Measurements from ENCODE around the gene HOXA7. TPM values are rescaled to one million over a fixed set of nuclear protein-coding genes. Genes with fewer than 3 reads are reported as not detected.

HOXA7 gene
- total RNA-seq, 1 experiment from 2014 or later, result 0.56 TPM

GRCh38 chr7:27108390-27109127, 47.9 kb downstream of the HOXA7 start:
- Histone ChIP-seq H3K36me3 (ENCODE audit: insufficient read depth, low read length, poor library complexity, severe bottlenecking) (no peaks in the 10 kb centered on the region), H3K4me3 (ENCODE audit: low read depth, low read length, poor library complexity, severe bottlenecking) (no peak overlapping the region), H3K27ac (ENCODE audit: low read depth, low read length, poor library complexity, severe bottlenecking) (no peak overlapping the region), H3K9me3 (ENCODE audit: low read depth, low read length, poor library complexity, severe bottlenecking) (no peaks in the 10 kb centered on the region), H3K27me3 (replicated peaks; ENCODE audit: insufficient read depth, low read depth, low read length, poor library complexity) (peaks cover 100% of the 10 kb centered on the region), H3K4me1 (ENCODE audit: insufficient read depth, low read length, poor library complexity, severe bottlenecking) (no peaks in the 10 kb centered on the region)
- intact Hi-C loops (cut with micrococcal nuclease; ENCODE audit: unreplicated experiment), result no loop called here
- TF ChIP-seq CTCF (conservative IDR thresholded peaks at IDR 0.05; ENCODE audit: low read depth, low read length) (no peak), EZH2 (IDR thresholded peaks at IDR 0.05; ENCODE audit: borderline replicate concordance, low read depth, low read length, poor library complexity, severe bottlenecking) (peak; percentile 35)
- ChIA-PET POLR2A (ENCODE audit: low non-redundant PET) (no interaction called here), CTCF (no interaction called here)
- DNase-seq (ENCODE audit: low spot score), result no peak
- no TSS peak for BruUV-seq (replicated peaks)

GRCh38 chr7:27107391-27108381, 48.8 kb downstream of the HOXA7 start:
- BruUV-seq (replicated peaks), result no TSS peak
- no peaks in the 10 kb centered on the region for H3K36me3 ChIP-seq (ENCODE audit: insufficient read depth, low read length, poor library complexity, severe bottlenecking)
- no peaks in the 10 kb centered on the region for H3K4me1 ChIP-seq (ENCODE audit: insufficient read depth, low read length, poor library complexity, severe bottlenecking)
- intact Hi-C loops (cut with micrococcal nuclease; ENCODE audit: unreplicated experiment), result no loop called here
- no peaks in the 10 kb centered on the region for H3K9me3 ChIP-seq (ENCODE audit: low read depth, low read length, poor library complexity, severe bottlenecking)
- peaks cover 100% of the 10 kb centered on the region for H3K27me3 ChIP-seq (replicated peaks; ENCODE audit: insufficient read depth, low read depth, low read length, poor library complexity)
- no peak overlapping the region for H3K27ac ChIP-seq (ENCODE audit: low read depth, low read length, poor library complexity, severe bottlenecking)
- CTCF ChIA-PET, result no interaction called here
- TF ChIP-seq CTCF (conservative IDR thresholded peaks at IDR 0.05; ENCODE audit: low read depth, low read length) (no peak), EZH2 (IDR thresholded peaks at IDR 0.05; ENCODE audit: borderline replicate concordance, low read depth, low read length, poor library complexity, severe bottlenecking) (peak; percentile 75)
- no peak overlapping the region for H3K4me3 ChIP-seq (ENCODE audit: low read depth, low read length, poor library complexity, severe bottlenecking)
- DNase-seq (ENCODE audit: low spot score), result no peak
- POLR2A ChIA-PET (ENCODE audit: low non-redundant PET), result no interaction called here

- peaks cover 100% of the 10 kb centered on the region for H3K27me3 ChIP-seq (replicated peaks; ENCODE audit: insufficient read depth, low read depth, low read length, poor library complexity)
- no peak overlapping the region for H3K4me3 ChIP-seq (ENCODE audit: low read depth, low read length, poor library complexity, severe bottlenecking)
- H3K4me1 ChIP-seq (ENCODE audit: insufficient read depth, low read length, poor library complexity, severe bottlenecking), result no peaks in the 10 kb centered on the region
- no peaks in the 10 kb centered on the region for H3K9me3 ChIP-seq (ENCODE audit: low read depth, low read length, poor library complexity, severe bottlenecking)
- intact Hi-C loops (cut with micrococcal nuclease; ENCODE audit: unreplicated experiment), result no loop called here
- ChIA-PET CTCF (no interaction called here), POLR2A (ENCODE audit: low non-redundant PET) (no interaction called here)
- DNase-seq (ENCODE audit: low spot score), result no peak
- no peaks in the 10 kb centered on the region for H3K36me3 ChIP-seq (ENCODE audit: insufficient read depth, low read length, poor library complexity, severe bottlenecking)
- H3K27ac ChIP-seq (ENCODE audit: low read depth, low read length, poor library complexity, severe bottlenecking), result no peak overlapping the region
- no TSS peak for BruUV-seq (replicated peaks)
- TF ChIP-seq EZH2 (IDR thresholded peaks at IDR 0.05; ENCODE audit: borderline replicate concordance, low read depth, low read length, poor library complexity, severe bottlenecking) (no peak), CTCF (conservative IDR thresholded peaks at IDR 0.05; ENCODE audit: low read depth, low read length) (no peak)
Measured at GRCh38 chr7:27106901-27107240, 49.6 kb downstream of the HOXA7 start.

Measured in A673 (cell line).